WTC11 (cell line): ENCODE data around the gene NSG1. TPM values are rescaled to one million over a fixed set of nuclear protein-coding genes. Genes with fewer than 3 reads are reported as not detected.

Experiments used
- ATAC-seq: fragments of 200-7000 bp; cut with Tn5 transposase; 2 replicates; pipeline ENCODE4 v1.10.0; 2021; ENCODE audit warnings: mild to moderate bottlenecking, moderate library complexity
- CTCF ChIA-PET: fragments of 300-600 bp; sonication (Branson Sonifier 250); formaldehyde crosslinking; loops from one replicate; lab custom pipeline; 2021; ENCODE audit warnings: antibody characterized with exemption; lab: Charles Lee
- POLR2A ChIA-PET: fragments of 350-600 bp; sonication (Branson Sonifier 250); formaldehyde crosslinking; loops from one replicate; lab custom pipeline; 2021; ENCODE audit warnings: antibody characterized with exemption; lab: Charles Lee
- DNase-seq: peaks from one replicate; pipeline ENCODE4 v3.0.0; 2021; ENCODE audit warnings: low spot score
- H3K27ac Mint-ChIP-seq: 2 replicates; pipeline ENCODE4 v1.8.0; 2021; ENCODE audit warnings: mixed read lengths
- H3K27me3 Mint-ChIP-seq: 2 replicates; pipeline ENCODE4 v1.8.0; 2021; ENCODE audit warnings: low read depth, mild to moderate bottlenecking, moderate library complexity, mixed read lengths
- H3K36me3 Mint-ChIP-seq: 2 replicates; pipeline ENCODE4 v1.8.0; 2021; ENCODE audit warnings: mixed read lengths
- H3K4me1 Mint-ChIP-seq: 2 replicates; pipeline ENCODE4 v1.8.0; 2022; ENCODE audit warnings: mixed read lengths
- H3K4me3 Mint-ChIP-seq: 2 replicates; pipeline ENCODE4 v1.8.0; 2021; ENCODE audit warnings: mild to moderate bottlenecking, moderate library complexity, mixed read lengths
- H3K9me3 Mint-ChIP-seq: 2 replicates; pipeline ENCODE4 v1.8.0; 2021; ENCODE audit warnings: mixed read lengths
- AFF4 ChIP-seq: sonication (generic); formaldehyde crosslinking; IDR thresholded peaks from 2 replicates; pipeline ENCODE4 v1.8.1; 2023; ENCODE audit warnings: mild to moderate bottlenecking, missing genetic modification reagents, borderline replicate concordance
- CDX4 ChIP-seq: fragments of 250-450 bp; sonication (Bioruptor Pico); IDR thresholded peaks from 2 replicates; pipeline ENCODE4 v1.9.0; 2021; ENCODE audit warnings: moderate library complexity, mild to moderate bottlenecking, inconsistent platforms, borderline replicate concordance
- GABPB1 ChIP-seq: sonication (generic); formaldehyde crosslinking; IDR thresholded peaks from 2 replicates; pipeline ENCODE4 v1.8.1; 2023; ENCODE audit warnings: mild to moderate bottlenecking, missing genetic modification reagents
- JAZF1 ChIP-seq: fragments of 250-450 bp; sonication (Bioruptor Pico); IDR thresholded peaks from 2 replicates; pipeline ENCODE4 v1.9.0; 2021; ENCODE audit warnings: moderate library complexity, mild to moderate bottlenecking, inconsistent platforms
- MYBL2 ChIP-seq: sonication (generic); formaldehyde crosslinking; IDR thresholded peaks from 2 replicates; pipeline ENCODE4 v1.8.1; 2023; ENCODE audit warnings: mild to moderate bottlenecking, moderate library complexity, missing genetic modification reagents
- PRRX2 ChIP-seq: fragments of 250-450 bp; sonication (Bioruptor Pico); IDR thresholded peaks from 2 replicates; pipeline ENCODE4 v1.8.0; 2021; ENCODE audit warnings: mild to moderate bottlenecking
- ZNF532 ChIP-seq: fragments of 250-450 bp; sonication (Bioruptor Pico); IDR thresholded peaks from 2 replicates; pipeline ENCODE4 v1.9.0; 2021; ENCODE audit warnings: mild to moderate bottlenecking, borderline replicate concordance
- total RNA-seq: library from RNA; stranded (reverse); gene quantifications from 3 replicates; pipeline ENCODE4 v1.2.3, GENCODE V29; 2021
- TF ChIP-seq, protein P1 (sequence below): sonication (generic); formaldehyde crosslinking; conservative IDR thresholded peaks from 2 replicates; pipeline ENCODE4 v1.8.1; 2023; ENCODE audit warnings: mild to moderate bottlenecking, low read depth, missing genetic modification reagents, moderate library complexity
- TF ChIP-seq, protein P2 (sequence below): fragments of 250-450 bp; sonication (Bioruptor Pico); IDR thresholded peaks from 2 replicates; pipeline ENCODE4 v2.1.2; 2022; ENCODE audit warnings: mild to moderate bottlenecking, moderate library complexity
- TF ChIP-seq, protein P3 (sequence below): sonication (generic); formaldehyde crosslinking; conservative IDR thresholded peaks from 2 replicates; pipeline ENCODE4 v1.8.1; 2022; ENCODE audit warnings: mild to moderate bottlenecking, missing genetic modification reagents
- TF ChIP-seq, protein P4 (sequence below): sonication (generic); formaldehyde crosslinking; IDR thresholded peaks from 2 replicates; pipeline ENCODE4 v1.8.1; 2022; ENCODE audit warnings: missing genetic modification reagents, borderline replicate concordance
- TF ChIP-seq, protein P5 (sequence below): sonication (generic); formaldehyde crosslinking; IDR thresholded peaks from 2 replicates; pipeline ENCODE4 v1.8.0; 2023; ENCODE audit warnings: missing genetic modification reagents

NSG1 gene
- total RNA-seq, 1 experiment from 2014 or later: 24.2 TPM

DNA sequence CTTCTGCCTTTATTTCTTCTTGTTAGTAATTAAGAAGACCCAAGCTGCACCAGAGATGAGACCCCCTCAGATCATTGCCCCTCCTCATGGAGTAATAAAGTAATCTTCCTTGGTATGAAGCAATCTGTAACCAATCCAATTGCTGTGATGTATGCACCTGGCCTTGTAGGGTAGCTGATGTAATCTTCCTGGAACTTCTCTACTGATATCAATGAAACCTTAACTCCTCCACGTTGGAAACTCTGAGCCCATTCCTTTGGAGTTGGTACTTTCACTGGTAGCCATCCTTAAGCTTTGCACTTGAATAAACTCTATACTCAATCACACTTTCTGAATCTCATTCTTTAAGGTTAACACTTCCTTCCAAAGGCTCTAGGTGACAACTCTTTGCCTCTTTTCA, 31.6 kb upstream of the NSG1 start (continued):
- TF ChIP-seq ZNF532 (CRISPR knock-in tag) (no peak), CDX4 (CRISPR knock-in tag) (no peak), AFF4 (CRISPR knock-in tag) (no peak), PRRX2 (no peak)
- TF ChIP-seq, protein P1, sequence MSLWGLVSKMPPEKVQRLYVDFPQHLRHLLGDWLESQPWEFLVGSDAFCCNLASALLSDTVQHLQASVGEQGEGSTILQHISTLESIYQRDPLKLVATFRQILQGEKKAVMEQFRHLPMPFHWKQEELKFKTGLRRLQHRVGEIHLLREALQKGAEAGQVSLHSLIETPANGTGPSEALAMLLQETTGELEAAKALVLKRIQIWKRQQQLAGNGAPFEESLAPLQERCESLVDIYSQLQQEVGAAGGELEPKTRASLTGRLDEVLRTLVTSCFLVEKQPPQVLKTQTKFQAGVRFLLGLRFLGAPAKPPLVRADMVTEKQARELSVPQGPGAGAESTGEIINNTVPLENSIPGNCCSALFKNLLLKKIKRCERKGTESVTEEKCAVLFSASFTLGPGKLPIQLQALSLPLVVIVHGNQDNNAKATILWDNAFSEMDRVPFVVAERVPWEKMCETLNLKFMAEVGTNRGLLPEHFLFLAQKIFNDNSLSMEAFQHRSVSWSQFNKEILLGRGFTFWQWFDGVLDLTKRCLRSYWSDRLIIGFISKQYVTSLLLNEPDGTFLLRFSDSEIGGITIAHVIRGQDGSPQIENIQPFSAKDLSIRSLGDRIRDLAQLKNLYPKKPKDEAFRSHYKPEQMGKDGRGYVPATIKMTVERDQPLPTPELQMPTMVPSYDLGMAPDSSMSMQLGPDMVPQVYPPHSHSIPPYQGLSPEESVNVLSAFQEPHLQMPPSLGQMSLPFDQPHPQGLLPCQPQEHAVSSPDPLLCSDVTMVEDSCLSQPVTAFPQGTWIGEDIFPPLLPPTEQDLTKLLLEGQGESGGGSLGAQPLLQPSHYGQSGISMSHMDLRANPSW (CRISPR knock-in tag): no peak

DNA sequence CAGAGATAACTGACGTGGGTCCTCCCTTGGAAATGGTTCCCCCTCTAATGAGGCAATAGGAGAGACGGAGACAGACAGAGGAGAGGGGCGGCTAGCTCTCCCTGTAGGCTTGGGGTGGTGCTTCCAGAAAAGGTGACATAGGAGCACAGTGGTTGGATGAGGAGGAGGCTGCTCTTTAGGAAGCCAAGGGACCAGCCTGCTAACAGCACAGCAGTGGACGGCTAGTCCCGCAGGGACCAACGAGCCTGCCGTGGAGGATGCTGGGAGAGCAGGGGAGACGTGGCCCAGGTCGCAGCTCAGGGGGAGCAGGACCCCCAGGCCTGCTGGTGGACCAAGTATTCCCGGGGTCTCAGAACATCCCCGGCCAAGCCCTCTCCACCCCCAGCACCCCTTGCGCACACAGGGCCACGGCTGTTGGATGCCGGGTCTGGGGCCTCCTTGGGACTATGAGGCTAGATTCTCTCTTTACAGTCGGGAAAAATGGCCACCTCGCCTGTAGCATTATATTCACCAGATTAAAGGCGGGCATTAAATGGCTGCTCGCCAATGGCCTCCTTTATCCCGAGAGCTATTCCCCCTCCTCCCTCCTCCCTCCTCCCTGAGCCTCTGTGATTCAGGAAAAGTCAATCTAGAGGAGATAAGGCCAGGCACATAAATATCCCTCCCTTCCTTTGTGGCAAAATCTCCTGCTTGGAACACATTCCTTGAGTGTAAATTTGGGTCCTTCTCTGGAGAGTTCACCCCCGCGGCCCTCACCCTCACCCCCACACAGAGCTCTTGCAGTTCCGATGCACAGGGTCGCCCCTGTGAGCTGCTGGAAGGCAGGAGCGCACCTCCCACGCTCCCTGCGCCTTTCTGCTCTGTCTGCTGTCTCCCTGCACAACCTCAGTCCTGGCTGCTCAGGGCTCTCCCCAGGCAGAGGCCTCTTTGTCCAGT, 30.5 kb upstream of the NSG1 start:
- no peak for DNase-seq
- Mint-ChIP-seq H3K4me3 (no peak overlapping the region), H3K4me1 (0 out of 2 replicates have a peak, but pooled peaks cover 2% of the 10 kb centered on the region), H3K27ac (no peak overlapping the region), H3K36me3 (no peaks in the 10 kb centered on the region), H3K27me3 (peaks cover 11% of the 10 kb centered on the region), H3K9me3 (no peaks in the 10 kb centered on the region)
- no peak for ATAC-seq
- no peak for TF ChIP-seq JAZF1 (CRISPR knock-in tag)
- TF ChIP-seq, protein P2, sequence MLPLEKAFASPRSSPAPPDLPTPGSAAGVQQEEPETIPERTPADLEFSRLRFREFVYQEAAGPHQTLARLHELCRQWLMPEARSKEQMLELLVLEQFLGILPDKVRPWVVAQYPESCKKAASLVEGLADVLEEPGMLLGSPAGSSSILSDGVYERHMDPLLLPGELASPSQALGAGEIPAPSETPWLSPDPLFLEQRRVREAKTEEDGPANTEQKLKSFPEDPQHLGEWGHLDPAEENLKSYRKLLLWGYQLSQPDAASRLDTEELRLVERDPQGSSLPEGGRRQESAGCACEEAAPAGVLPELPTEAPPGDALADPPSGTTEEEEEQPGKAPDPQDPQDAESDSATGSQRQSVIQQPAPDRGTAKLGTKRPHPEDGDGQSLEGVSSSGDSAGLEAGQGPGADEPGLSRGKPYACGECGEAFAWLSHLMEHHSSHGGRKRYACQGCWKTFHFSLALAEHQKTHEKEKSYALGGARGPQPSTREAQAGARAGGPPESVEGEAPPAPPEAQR: no peak
- TF ChIP-seq, protein P3, sequence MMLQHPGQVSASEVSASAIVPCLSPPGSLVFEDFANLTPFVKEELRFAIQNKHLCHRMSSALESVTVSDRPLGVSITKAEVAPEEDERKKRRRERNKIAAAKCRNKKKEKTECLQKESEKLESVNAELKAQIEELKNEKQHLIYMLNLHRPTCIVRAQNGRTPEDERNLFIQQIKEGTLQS (CRISPR knock-in tag): no peak
- TF ChIP-seq MYBL2 (CRISPR knock-in tag): no peak
- no peak for TF ChIP-seq GABPB1 (CRISPR knock-in tag)
- TF ChIP-seq, protein P4, sequence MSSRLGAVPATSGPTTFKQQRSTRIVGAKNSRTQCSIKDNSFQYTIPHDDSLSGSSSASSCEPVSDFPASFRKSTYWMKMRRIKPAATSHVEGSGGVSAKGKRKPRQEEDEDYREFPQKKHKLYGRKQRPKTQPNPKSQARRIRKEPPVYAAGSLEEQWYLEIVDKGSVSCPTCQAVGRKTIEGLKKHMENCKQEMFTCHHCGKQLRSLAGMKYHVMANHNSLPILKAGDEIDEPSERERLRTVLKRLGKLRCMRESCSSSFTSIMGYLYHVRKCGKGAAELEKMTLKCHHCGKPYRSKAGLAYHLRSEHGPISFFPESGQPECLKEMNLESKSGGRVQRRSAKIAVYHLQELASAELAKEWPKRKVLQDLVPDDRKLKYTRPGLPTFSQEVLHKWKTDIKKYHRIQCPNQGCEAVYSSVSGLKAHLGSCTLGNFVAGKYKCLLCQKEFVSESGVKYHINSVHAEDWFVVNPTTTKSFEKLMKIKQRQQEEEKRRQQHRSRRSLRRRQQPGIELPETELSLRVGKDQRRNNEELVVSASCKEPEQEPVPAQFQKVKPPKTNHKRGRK (CRISPR knock-in tag): no peak
- TF ChIP-seq, protein P5, sequence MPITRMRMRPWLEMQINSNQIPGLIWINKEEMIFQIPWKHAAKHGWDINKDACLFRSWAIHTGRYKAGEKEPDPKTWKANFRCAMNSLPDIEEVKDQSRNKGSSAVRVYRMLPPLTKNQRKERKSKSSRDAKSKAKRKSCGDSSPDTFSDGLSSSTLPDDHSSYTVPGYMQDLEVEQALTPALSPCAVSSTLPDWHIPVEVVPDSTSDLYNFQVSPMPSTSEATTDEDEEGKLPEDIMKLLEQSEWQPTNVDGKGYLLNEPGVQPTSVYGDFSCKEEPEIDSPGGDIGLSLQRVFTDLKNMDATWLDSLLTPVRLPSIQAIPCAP: no peak
- POLR2A ChIA-PET: no interaction called here
- CTCF ChIA-PET: interaction anchor here (1.0 to 1.2 kb wide), 2 partner anchors 28 to 29 kb away, joined by 3 to 4 read pairs; no protein-coding TSS in a partner anchor
